HG03432 (cell line): ENCODE data around the gene LRCH4.
"Not testable (repeated sequence)": the region's sequence is repeated elsewhere in the genome, so short reads cannot be mapped to it uniquely, and the experiment has no call there.

Experiments used
- ATAC-seq: cut with Tn5 transposase; IDR thresholded peaks from one replicate; pipeline ENCODE4 v1.9.1; 2021; ENCODE audit warnings: mild to moderate bottlenecking, moderate library complexity; ENCODE audit not compliant: unreplicated experiment

LRCH4 gene

DNA sequence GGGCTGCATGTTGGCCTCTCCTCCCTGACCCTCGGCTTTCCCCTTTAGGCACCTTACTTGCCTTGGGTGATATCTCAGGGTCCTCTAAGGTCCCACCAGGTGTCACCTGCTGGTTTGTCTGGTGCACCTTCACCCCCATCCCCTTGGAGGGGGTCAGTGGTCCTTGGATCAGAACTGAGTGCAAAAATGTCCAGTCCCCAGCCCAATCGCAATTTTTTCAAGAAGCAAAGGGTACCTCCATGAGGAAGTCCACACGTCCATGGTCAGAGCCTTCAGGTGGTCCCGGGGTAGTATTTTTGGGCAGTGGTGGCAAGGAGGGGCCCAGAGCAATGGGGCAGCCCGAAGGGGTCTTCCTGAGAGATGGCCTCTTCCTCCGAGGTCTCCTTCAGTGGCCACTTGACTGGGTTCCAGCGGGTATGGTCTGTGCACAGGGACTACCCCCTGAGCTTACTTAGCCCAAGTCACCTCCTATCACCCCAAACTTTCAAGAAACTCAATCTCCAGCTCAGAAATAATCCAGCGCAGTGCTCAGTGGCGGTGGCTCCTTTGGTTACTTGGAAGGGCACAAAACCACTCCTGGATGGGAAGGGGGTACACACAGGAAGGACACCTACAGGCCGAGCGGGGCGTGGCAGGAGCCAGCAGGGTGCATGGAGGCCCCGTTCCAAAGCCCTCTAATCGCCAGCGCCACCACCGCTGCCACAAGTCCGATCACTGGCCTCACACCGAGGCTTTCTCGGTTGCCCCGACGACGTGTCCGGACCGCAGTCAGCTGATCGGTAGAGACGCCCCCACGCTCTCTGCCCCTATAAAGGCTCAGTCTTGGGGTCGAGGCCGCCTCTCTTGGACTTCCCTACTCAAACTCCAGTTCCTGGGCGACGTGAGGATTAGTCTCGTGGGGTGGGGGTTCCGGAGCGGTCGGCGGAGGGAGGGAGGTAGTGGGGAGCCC lies 16.8 kb downstream of the LRCH4 start:
- no peak for ATAC-seq

DNA sequence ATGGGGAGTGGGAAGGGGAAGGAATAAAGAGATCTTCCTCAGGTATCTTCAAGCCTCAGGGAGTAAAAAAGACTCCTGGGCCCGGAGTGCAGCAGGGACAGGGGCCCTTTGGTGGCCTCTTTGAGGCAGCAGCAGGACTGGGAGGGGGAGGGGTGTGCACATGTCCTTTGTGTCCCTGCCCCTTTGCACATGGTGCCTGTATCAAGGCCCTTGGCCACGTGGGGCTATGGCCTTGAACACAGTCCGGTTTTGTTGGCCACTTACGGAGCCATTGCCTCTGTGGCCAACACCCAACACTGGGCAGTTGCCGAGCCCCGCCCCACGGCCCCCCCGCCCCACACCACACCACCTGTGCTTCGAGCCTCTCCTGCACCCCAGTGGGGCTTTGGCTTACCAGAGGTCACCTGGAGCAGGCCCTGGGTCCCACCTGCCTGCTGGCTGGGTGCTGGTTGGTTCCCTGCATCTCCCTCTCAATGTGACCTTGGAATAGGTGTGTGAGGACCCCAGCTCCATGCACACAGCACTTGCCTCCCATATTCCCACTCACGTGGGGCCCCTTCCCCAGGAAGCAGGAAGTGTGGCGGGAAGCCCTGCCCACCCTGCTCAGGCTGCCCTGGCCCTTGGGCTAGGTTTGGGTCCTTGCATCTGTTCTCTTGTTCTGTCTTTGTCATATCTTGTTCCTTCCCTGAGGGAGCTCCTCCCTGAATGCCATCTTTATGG lies 17.6 kb downstream of the LRCH4 start:
- no peak for ATAC-seq

DNA sequence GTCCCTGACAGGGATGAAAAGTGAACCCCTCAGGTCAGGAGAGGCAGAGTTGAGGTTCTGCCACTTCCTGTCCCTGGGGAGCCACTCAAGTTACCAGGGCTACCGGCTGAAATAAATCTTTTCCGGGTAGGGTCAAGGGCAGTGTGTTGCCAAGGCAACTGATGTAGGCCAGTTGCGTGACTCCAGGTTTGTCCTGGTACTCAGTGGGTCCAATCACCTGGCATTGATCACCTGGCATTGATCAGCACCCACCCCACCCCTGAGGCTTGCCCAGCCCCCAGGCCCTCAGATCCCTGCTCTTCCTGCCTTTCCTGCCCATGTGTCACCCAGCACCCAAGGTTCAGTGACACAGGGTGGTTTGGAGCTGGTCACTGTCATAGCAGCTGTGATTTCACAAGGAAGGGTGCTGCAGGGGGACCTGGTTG lies 18.2 kb downstream of the LRCH4 start:
- no peak for ATAC-seq

- ATAC-seq, result no peak
Observed at GRCh38 chr7:100567031-100567730, 18.7 kb downstream of the LRCH4 start.

DNA sequence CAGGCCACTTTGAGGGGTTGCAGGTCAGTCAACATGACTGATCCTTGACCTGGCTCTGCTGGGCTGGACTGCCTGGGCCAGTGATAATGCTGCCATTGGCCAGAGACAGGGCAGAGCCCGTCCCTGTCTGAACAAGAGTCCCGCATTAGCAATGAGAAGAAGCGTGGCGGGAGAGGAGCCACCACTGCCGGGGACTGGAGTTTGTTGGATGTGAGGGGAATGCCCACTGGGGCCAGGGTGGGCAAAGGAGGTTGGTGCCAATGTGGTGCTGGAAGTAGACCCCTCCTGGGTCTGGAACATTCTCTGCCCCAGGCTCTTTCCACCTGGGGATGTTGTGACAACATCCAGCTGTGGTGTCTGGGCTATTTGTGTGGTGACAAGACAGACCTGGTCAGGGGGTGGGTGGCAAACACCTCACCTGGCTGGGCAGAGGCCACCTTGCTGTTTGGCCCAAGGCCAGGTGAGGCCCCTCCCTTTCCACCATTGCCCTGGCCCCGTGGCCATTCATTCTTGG lies 19.9 kb downstream of the LRCH4 start:
- ATAC-seq, result no peak

DNA sequence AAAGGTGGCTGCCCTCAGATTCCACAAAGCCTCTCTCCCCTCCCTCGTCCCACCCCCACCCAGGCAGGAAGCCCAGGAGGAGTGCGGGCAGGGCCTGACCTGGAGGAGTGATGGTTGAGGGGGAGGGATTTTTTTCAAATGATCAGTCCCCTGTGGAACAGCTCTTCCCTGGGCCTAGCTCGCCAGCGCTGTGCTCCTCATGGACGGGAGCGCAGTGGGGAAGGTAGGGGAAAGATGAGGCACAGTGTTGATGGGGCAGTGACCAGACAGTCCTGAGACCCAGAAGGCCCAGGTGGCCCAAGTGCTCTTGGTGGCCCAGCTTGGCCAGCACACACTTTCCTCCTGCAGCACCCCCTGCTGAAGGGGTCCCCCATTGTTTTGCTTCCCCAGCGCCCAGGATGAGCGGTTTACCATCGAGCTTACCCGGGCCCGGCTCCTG lies 20.8 kb downstream of the LRCH4 start:
- no peak for ATAC-seq

DNA sequence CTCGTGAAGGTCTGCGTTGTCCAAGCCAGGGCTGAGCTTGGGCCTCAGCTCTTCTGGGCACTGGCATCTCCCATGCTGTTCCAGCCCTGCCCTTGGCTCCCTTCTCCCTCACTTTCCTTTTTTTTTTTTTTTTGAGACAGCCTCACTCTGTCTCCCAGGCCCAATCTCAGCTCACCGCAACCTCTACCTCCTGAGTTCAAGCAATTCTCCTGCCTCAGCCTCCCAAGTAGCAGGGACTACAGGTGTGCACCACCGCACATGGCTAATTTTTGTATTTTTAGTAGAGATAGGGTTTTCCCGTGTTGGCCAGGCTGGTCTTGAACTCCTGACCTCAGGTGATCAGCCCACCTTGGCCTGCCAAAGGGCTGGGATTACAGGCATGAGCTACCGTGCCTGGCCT lies 21.5 kb downstream of the LRCH4 start:
- ATAC-seq, result not testable (repeated sequence)

GRCh38 chr7:100563809-100564400 lies 22.0 kb downstream of the LRCH4 start:
- no peak for ATAC-seq

GRCh38 chr7:100563100-100563564 lies 22.8 kb downstream of the LRCH4 start:
- no peak for ATAC-seq

- no peak for ATAC-seq
Observed at GRCh38 chr7:100562195-100563099, 23.5 kb downstream of the LRCH4 start.

DNA sequence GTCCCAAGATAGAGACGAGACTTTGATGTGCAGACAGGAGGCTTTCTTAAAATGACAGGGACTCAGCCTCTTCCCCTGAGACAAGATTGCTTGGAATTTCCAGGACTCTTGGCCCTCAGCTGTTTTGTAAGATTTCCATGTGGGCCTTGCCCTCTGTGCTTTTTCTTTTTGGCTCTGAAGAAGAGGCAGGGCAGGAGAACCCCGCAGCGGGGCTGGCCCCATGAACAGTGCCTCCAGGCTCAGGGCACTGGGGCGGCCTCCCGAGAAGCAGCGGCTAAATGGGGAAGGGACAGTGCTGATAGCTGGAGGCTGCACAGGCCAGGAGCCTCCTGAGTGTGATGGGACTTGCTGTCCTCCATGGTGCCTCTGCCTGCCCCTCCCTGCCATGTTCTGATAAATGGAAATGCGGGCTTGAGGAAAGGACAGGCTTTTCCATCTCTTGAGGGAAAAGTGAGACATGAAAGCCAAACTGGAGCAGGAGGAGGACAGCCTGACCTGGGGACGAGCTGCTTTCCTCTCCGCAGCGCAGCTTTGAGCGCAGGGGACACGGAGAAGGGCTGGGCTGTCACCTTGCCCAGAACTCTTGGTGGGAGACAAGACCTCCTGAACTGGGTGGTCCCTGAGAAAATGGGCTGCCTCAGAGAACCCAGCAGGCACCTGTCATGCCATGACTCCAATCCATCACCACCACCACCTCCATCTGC lies 24.3 kb downstream of the LRCH4 start:
- ATAC-seq, result no peak

DNA sequence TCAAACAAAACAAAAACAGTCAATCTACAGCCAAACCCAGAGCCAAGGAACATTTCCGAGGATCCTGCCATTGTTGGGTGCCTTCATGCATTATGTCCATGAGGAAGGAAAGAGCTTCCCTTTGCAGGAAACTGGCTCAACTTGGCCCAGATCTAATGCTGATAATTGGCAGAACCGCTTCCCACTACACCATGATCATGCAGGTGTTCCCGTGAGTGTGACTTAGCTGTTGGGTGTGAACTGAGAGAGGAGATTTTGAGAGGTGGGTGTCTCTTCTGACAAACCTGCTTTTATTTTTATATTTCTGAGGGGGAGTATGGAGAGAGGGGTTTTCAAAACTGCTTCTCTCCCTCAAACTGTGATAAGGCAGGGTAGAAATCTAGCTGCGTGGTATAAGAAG lies 26.8 kb downstream of the LRCH4 start:
- no peak for ATAC-seq

- ATAC-seq, result no peak
Observed at GRCh38 chr7:100556541-100556940, 29.4 kb downstream of the LRCH4 start.

DNA sequence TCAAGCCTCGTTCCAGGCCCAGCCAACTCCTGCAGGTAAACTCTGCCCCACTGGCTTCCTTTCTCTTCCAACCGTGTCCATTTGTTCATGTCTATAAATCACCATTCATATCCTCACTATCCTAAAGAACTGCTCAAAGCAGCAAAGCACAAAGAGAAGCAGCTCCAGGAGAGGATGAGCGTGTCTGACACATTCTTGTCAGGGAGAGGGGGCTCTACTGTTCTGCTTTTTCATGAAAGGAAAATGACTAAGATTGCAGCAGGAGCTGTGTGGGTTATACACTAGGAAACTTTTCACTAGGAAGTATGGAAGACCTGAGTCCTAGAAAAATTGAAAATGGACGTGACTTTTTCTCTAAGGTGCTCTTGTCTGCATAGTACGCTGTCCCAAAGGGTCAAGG lies 30.2 kb downstream of the LRCH4 start:
- no peak for ATAC-seq

- ATAC-seq, result no peak
Observed at GRCh38 chr7:100553032-100553431, 32.9 kb downstream of the LRCH4 start.

DNA sequence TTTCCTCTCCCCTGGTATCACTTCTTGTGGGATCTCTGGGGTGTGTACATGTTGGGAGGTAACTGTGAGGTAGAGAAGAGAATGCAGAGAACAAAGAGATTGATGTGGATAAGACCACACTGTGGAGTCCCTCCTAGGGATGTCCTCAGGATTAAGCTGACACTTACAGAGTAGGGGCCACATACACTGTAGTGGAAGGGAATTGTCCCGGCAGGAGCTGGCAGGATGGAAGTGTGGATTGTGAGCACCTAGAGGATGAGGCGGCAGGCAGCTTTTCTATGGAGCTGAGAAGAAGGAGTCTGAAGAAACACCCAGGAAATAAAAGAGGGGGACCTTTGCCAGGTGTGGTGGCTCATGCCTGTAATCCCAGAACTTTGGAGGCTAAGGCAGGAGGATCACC lies 33.4 kb downstream of the LRCH4 start:
- ATAC-seq, result no peak

DNA sequence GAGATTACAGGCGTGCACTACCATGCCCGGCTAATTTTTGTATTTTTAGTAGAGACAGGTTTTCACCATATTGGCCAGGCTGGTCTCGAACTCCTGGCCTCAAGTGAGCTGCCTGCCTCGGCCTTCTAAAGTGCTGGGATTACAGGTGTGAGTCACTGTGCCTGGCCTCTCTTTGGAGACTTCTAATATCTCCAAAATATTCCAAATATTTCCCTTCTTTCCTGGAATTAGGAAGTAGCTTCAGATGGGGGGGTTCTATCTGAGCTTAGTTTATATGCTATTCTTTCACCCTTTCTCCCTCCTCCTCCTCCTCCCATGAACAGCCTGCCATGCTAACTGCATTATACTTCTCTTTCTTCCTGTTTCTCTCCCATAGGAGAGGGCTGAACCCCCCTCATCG lies 37.5 kb downstream of the LRCH4 start:
- ATAC-seq, result not testable (repeated sequence)

DNA sequence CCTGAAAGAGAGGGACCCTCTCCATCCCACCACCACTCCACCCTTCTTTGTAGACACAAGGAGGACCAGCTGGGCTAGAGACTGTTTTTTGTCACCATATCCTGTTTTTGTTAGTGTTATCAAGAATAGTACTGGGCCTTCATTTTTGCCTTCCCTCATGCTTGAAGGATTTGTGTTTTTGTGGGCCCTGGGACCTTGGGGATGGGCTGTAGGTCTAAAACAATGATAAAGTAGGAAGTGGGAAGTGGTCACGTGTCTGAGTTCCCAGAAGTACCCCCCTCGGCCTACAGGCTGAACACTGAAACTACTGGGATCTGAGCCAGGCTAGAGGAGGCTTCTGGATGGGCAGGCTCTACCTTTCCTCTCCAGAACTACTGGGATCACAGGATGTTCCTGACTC lies 38.1 kb downstream of the LRCH4 start:
- ATAC-seq, result no peak
